Smooth muscle cell (in vitro differentiated cells): Measurements from ENCODE around the gene ADRB2. TPM values are rescaled to one million over a fixed set of nuclear protein-coding genes. Genes with fewer than 3 reads are reported as not detected.

ENCODE experiments used
- DNase-seq: peaks from one replicate; lab custom pipeline; 2025; ENCODE audit not compliant: unreplicated experiment; lab: John Stamatoyannopoulos, UW
- H2AFZ ChIP-seq: fragments of 200-600 bp; sonication (generic); 2 replicates; pipeline ENCODE4 v1.6.0; 2016; ENCODE audit warnings: antibody characterized with exemption, low read depth, mild to moderate bottlenecking
- H3F3A ChIP-seq: fragments of 200-600 bp; sonication (generic); 2 replicates; pipeline ENCODE4 v1.6.0; 2017; ENCODE audit warnings: antibody characterized with exemption, low read depth
- H3K27ac ChIP-seq: fragments of 200-600 bp; sonication (generic); 2 replicates; pipeline ENCODE4 v1.5.1; 2016; ENCODE audit warnings: low read depth, mild to moderate bottlenecking
- H3K27me3 ChIP-seq: fragments of 200-600 bp; sonication (generic); 2 replicates; pipeline ENCODE4 v1.6.1; 2016; ENCODE audit warnings: low read depth, mild to moderate bottlenecking
- H3K36me3 ChIP-seq: fragments of 200-600 bp; sonication (generic); 2 replicates; pipeline ENCODE4 v1.5.1; 2016; ENCODE audit warnings: low read depth
- H3K4me1 ChIP-seq: fragments of 200-600 bp; sonication (generic); 2 replicates; pipeline ENCODE4 v1.5.1; 2016; ENCODE audit warnings: low read depth
- H3K4me2 ChIP-seq: fragments of 200-600 bp; sonication (generic); 2 replicates; pipeline ENCODE4 v1.6.0; 2016; ENCODE audit warnings: mild to moderate bottlenecking
- H3K4me3 ChIP-seq: fragments of 200-600 bp; sonication (generic); 2 replicates; pipeline ENCODE4 v1.5.1; 2016; ENCODE audit warnings: mild to moderate bottlenecking
- H3K79me2 ChIP-seq: fragments of 200-600 bp; sonication (generic); 2 replicates; pipeline ENCODE4 v1.6.0; 2016; ENCODE audit warnings: low read depth, mild to moderate bottlenecking
- H3K9ac ChIP-seq: fragments of 200-600 bp; sonication (generic); 2 replicates; pipeline ENCODE4 v1.6.0; 2016; ENCODE audit warnings: low read depth
- H3K9me3 ChIP-seq: fragments of 200-600 bp; sonication (generic); replicated peaks from 2 replicates; pipeline ENCODE4 v1.5.1; 2016; ENCODE audit warnings: low read depth
- H4K20me1 ChIP-seq: fragments of 200-600 bp; sonication (generic); 2 replicates; pipeline ENCODE4 v1.6.0; 2016; ENCODE audit warnings: low read depth
- WGBS: methylation state at CpG from one replicate; pipeline ENCODE4 v1.1.7; 2016; ENCODE audit warnings: low lambda C conversion rate; 5-methylcytosine and 5-hydroxymethylcytosine counted together
- polyA plus RNA-seq: library from polyadenylated mRNA; unstranded; fragments of >200 nt; fragmentation: Nextera tagmentation; extraction: Ambion mirVana; gene quantifications from 2 replicates; pipeline ENCODE4 v1.2.1, GENCODE V29; 2016
- total RNA-seq: library from RNA; depleted of rRNA; stranded (reverse); fragments of >200 nt; gene quantifications from 2 replicates; pipeline ENCODE4 v1.2.3, GENCODE V29; 2014
- TF ChIP-seq, protein P1 (sequence below): fragments of 200-600 bp; sonication (generic); IDR thresholded peaks from 2 replicates; pipeline ENCODE4 v1.5.1; 2017; ENCODE audit warnings: borderline replicate concordance, mild to moderate bottlenecking, antibody characterized with exemption; ENCODE audit not compliant: insufficient read depth, poor library complexity, severe bottlenecking

Gene ADRB2
- total and polyA plus RNA-seq, 2 experiments from 2014 or later = 1.9 TPM

- Histone ChIP-seq H3K4me1 (no peaks in the 10 kb centered on the region), H3K4me3 (no peak overlapping the region), H3K9me3 (no peaks in the 10 kb centered on the region), H4K20me1 (no peaks in the 10 kb centered on the region), H3F3A (no peaks in the 10 kb centered on the region), H2AFZ (no peak overlapping the region), H3K79me2 (no peaks in the 10 kb centered on the region), H3K9ac (no peak overlapping the region), H3K36me3 (no peaks in the 10 kb centered on the region), H3K4me2 (no peak overlapping the region), H3K27me3 (no peaks in the 10 kb centered on the region), H3K27ac (no peak overlapping the region)
- TF ChIP-seq, protein P1, sequence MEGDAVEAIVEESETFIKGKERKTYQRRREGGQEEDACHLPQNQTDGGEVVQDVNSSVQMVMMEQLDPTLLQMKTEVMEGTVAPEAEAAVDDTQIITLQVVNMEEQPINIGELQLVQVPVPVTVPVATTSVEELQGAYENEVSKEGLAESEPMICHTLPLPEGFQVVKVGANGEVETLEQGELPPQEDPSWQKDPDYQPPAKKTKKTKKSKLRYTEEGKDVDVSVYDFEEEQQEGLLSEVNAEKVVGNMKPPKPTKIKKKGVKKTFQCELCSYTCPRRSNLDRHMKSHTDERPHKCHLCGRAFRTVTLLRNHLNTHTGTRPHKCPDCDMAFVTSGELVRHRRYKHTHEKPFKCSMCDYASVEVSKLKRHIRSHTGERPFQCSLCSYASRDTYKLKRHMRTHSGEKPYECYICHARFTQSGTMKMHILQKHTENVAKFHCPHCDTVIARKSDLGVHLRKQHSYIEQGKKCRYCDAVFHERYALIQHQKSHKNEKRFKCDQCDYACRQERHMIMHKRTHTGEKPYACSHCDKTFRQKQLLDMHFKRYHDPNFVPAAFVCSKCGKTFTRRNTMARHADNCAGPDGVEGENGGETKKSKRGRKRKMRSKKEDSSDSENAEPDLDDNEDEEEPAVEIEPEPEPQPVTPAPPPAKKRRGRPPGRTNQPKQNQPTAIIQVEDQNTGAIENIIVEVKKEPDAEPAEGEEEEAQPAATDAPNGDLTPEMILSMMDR = no peak
- WGBS = 80% methylated on average over 2 of the region's 2 CpGs
- DNase-seq = no peak
These were observed 39.6 kb downstream of the ADRB2 start for GRCh38 chr5:148866024-148866423.

- H2AFZ ChIP-seq = no peak overlapping the region
- no peak overlapping the region for H3K9ac ChIP-seq
- H3K4me3 ChIP-seq = no peak overlapping the region
- H3K79me2 ChIP-seq = no peaks in the 10 kb centered on the region
- H4K20me1 ChIP-seq = no peaks in the 10 kb centered on the region
- TF ChIP-seq, protein P1 = no peak
- DNase-seq = no peak
- no peaks in the 10 kb centered on the region for H3F3A ChIP-seq
- no peaks in the 10 kb centered on the region for H3K4me1 ChIP-seq
- WGBS = 94% methylated on average over 5 of the region's 5 CpGs
- no peak overlapping the region for H3K4me2 ChIP-seq
- no peak overlapping the region for H3K27ac ChIP-seq
- peaks cover 1% of the 10 kb centered on the region for H3K27me3 ChIP-seq
- H3K9me3 ChIP-seq = no peaks in the 10 kb centered on the region
- no peaks in the 10 kb centered on the region for H3K36me3 ChIP-seq
These were observed 46.7 kb downstream of the ADRB2 start for GRCh38 chr5:148873120-148873519.

DNA sequence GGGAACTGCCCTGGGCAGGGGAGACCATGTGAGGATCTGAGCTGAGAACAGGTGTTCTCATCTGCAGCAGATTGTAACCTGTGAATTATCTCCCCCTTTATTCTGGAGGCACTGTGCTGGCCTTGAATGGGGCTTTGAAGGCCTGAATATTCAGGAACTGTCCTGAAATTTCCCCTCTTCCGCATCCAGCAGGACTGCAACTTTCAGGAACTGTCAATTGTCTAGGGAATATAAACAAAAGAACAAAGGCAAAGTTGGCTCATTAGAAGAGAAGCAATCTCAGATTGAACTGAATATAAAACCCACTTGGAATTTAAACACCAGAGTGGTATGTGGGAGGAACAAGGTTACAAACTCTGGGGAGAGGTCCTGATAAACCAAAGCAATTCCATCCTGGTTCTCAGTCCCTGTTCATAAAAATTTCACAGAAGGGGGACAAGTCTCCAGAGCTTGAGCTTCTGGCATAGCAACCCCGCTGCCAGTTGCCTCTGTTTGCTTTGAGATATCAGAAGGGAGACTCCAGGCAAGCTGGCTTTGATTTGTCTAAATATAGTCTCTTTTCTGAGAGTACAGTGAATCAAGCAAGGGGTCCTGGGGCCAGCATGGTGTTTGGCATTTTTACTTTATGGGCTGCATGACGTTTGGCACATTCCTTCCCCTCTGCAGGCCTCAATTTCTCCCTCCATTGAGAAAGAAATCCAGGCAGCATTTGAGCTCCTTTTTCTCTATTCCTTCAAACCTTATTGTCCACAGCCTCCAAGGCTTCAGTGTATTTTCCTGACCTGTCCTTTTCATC is 47.5 kb downstream of the ADRB2 start:
- no peaks in the 10 kb centered on the region for H3F3A ChIP-seq
- no peak for DNase-seq

More for the DNA sequence above, 47.5 kb downstream of the ADRB2 start:
- TF ChIP-seq, protein P1 = no peak
- Histone ChIP-seq H3K4me2 (no peak overlapping the region), H3K9ac (no peak overlapping the region), H3K27me3 (peaks cover 3% of the 10 kb centered on the region), H3K4me3 (no peak overlapping the region), H3K9me3 (no peaks in the 10 kb centered on the region), H4K20me1 (no peaks in the 10 kb centered on the region), H3K36me3 (no peaks in the 10 kb centered on the region), H3K79me2 (no peaks in the 10 kb centered on the region), H3K27ac (no peak overlapping the region), H2AFZ (no peak overlapping the region), H3K4me1 (no peaks in the 10 kb centered on the region)
- 53% methylated on average over 3 of the region's 3 CpGs for WGBS
